HepG2 (cell line): ENCODE measurements around the gene FITM1. TPM values are rescaled to one million over a fixed set of nuclear protein-coding genes. Genes with fewer than 3 reads are reported as not detected.
A peak's percentile ranks its signal among the peaks of the same experiment; 100 is the strongest.

ENCODE experiments used
- CREB1 ChIP-seq, 2 experiments: fragments of 450-650 bp in 1 of 2; IDR thresholded peaks; 2 replicates each; pipeline ENCODE4 v1.6.1; 2016 to 2017; ENCODE audit warnings: control low read depth in 1 of 2, mild to moderate bottlenecking in 1 of 2, missing compliant biosample characterization in 1 of 2, missing genetic modification characterization in 1 of 2
- KDM6A ChIP-seq: IDR thresholded peaks from 2 replicates; pipeline ENCODE4 v1.6.1; 2016; ENCODE audit warnings: low read depth
- PAWR ChIP-seq: sonication (generic); formaldehyde crosslinking; IDR thresholded peaks from 2 replicates; pipeline ENCODE4 v1.4.0; 2020; ENCODE audit warnings: missing genetic modification reagents, mild to moderate bottlenecking, borderline replicate concordance
- POLR2G ChIP-seq: fragments of 200-400 bp; formaldehyde crosslinking; IDR thresholded peaks from 2 replicates; pipeline ENCODE4 v1.6.1; 2018; ENCODE audit warnings: mild to moderate bottlenecking, low read depth, low read length, moderate library complexity
- SMARCE1 ChIP-seq: fragments of 450-650 bp; IDR thresholded peaks from 2 replicates; pipeline ENCODE4 v1.6.1; 2017; ENCODE audit warnings: borderline replicate concordance
- SP140L ChIP-seq: sonication (generic); formaldehyde crosslinking; IDR thresholded peaks from 2 replicates; pipeline ENCODE4 v1.4.0; 2020; ENCODE audit warnings: missing genetic modification reagents, borderline replicate concordance
- TCF7 ChIP-seq: sonication (generic); IDR thresholded peaks from 2 replicates; pipeline ENCODE4 v1.6.1; 2016; ENCODE audit warnings: antibody characterized with exemption, low read depth
- ZFAT ChIP-seq: sonication (generic); formaldehyde crosslinking; conservative IDR thresholded peaks from 2 replicates; pipeline ENCODE4 v1.8.1; 2023; ENCODE audit warnings: missing genetic modification reagents, inconsistent platforms
- ZNF510 ChIP-seq: sonication (generic); formaldehyde crosslinking; IDR thresholded peaks from 2 replicates; pipeline ENCODE4 v1.4.0; 2020; ENCODE audit warnings: low read depth, mild to moderate bottlenecking, missing genetic modification reagents
- polyA plus RNA-seq, 8 experiments: library from polyadenylated mRNA; depleted of rRNA in 3 of 8; stranded (reverse) in 7 of 8; unstranded in 1 of 8; fragments of >200 nt; fragmentation: Illumina TruSeq in 4 of 8; extraction: Trizol in 4 of 8; gene quantifications; 2 replicates each; pipeline versions ENCODE4 v1.2.1 to v1.2.3, GENCODE V29; 2011 to 2016; ENCODE audit warnings: low read depth in 4 of 8, missing spikeins in 1 of 8, mixed read lengths in 1 of 8; ENCODE audit not compliant: insufficient read depth in 1 of 8
- total RNA-seq, 5 experiments: library from RNA; depleted of rRNA; stranded (reverse); fragments of >200 nt; fragmentation: Illumina TruSeq; extraction: Trizol; gene quantifications; 2 replicates each; pipeline ENCODE4 v1.2.3, GENCODE V29; 2016; ENCODE audit warnings: low read depth in 1 of 5
- TF ChIP-seq, protein P1 (sequence below): sonication (generic); formaldehyde crosslinking; IDR thresholded peaks from 2 replicates; pipeline ENCODE4 v1.4.0; 2020; ENCODE audit warnings: missing genetic modification reagents, borderline replicate concordance
- TF ChIP-seq, protein P2 (sequence below): sonication (generic); formaldehyde crosslinking; conservative IDR thresholded peaks from 2 replicates; pipeline ENCODE4 v1.4.0; 2020; ENCODE audit warnings: missing genetic modification reagents
- TF ChIP-seq, protein P3 (sequence below): sonication (generic); formaldehyde crosslinking; IDR thresholded peaks from 2 replicates; pipeline ENCODE4 v1.8.1; 2022; ENCODE audit warnings: low read depth, mild to moderate bottlenecking, missing genetic modification reagents
- TF ChIP-seq, protein P4 (sequence below): sonication (generic); formaldehyde crosslinking; IDR thresholded peaks from 2 replicates; pipeline ENCODE4 v1.4.0; 2020; ENCODE audit warnings: mild to moderate bottlenecking, missing genetic modification reagents

The FITM1 gene
- total and polyA plus RNA-seq, 2 of the 13 experiments (the other 11 are each of a cell fraction or from before 2014, with no cell fraction given), result 2.7 to 5.8 TPM

DNA sequence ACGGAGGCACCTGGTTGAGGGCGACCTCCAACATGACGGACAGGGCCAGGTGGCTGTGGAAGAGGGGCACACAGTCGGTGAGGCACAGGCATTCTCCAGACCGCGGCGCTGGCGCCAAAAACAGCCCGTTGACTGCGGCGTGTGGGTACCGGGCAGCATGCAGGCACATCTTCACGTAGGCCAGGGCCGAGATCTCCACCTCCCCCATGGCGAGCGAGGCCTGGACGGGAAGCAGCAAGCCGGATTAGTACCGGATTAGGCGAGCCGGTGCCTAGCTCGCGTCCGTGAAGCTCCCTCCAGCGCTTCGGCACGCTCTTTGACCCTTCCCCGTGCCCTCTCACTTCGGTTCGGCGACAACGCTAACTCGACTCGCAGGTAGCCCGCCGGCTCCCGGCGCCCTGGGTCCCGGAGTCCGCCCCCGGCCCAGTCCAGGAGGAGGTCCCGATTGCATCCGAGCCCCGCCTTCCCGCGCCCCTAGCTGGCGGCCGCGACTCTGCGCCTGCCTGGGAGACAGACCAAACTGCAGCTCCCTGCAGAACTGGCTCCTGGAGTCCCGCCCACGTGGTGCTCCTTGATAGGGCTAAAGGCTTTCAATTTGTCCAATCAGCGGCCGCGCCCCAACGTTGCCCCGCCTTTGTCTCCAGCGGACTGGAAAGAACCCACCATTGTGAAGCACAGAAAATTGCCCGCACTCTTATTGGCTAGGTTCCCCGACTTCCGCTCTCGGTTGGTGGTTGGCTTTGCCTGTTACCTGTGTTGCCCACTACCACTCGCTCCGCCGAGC, 10.8 kb downstream of the FITM1 start, which contains the start of gene EMC9 (continued):
- TF ChIP-seq, protein P1, sequence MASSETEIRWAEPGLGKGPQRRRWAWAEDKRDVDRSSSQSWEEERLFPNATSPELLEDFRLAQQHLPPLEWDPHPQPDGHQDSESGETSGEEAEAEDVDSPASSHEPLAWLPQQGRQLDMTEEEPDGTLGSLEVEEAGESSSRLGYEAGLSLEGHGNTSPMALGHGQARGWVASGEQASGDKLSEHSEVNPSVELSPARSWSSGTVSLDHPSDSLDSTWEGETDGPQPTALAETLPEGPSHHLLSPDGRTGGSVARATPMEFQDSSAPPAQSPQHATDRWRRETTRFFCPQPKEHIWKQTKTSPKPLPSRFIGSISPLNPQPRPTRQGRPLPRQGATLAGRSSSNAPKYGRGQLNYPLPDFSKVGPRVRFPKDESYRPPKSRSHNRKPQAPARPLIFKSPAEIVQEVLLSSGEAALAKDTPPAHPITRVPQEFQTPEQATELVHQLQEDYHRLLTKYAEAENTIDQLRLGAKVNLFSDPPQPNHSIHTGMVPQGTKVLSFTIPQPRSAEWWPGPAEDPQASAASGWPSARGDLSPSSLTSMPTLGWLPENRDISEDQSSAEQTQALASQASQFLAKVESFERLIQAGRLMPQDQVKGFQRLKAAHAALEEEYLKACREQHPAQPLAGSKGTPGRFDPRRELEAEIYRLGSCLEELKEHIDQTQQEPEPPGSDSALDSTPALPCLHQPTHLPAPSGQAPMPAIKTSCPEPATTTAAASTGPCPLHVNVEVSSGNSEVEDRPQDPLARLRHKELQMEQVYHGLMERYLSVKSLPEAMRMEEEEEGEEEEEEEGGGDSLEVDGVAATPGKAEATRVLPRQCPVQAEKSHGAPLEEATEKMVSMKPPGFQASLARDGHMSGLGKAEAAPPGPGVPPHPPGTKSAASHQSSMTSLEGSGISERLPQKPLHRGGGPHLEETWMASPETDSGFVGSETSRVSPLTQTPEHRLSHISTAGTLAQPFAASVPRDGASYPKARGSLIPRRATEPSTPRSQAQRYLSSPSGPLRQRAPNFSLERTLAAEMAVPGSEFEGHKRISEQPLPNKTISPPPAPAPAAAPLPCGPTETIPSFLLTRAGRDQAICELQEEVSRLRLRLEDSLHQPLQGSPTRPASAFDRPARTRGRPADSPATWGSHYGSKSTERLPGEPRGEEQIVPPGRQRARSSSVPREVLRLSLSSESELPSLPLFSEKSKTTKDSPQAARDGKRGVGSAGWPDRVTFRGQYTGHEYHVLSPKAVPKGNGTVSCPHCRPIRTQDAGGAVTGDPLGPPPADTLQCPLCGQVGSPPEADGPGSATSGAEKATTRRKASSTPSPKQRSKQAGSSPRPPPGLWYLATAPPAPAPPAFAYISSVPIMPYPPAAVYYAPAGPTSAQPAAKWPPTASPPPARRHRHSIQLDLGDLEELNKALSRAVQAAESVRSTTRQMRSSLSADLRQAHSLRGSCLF, result peak; percentile 88; the same call in 1 of the 2 replicates
- TF ChIP-seq TCF7, result no peak; the same call in 1 of the 2 replicates
- TF ChIP-seq, protein P2, sequence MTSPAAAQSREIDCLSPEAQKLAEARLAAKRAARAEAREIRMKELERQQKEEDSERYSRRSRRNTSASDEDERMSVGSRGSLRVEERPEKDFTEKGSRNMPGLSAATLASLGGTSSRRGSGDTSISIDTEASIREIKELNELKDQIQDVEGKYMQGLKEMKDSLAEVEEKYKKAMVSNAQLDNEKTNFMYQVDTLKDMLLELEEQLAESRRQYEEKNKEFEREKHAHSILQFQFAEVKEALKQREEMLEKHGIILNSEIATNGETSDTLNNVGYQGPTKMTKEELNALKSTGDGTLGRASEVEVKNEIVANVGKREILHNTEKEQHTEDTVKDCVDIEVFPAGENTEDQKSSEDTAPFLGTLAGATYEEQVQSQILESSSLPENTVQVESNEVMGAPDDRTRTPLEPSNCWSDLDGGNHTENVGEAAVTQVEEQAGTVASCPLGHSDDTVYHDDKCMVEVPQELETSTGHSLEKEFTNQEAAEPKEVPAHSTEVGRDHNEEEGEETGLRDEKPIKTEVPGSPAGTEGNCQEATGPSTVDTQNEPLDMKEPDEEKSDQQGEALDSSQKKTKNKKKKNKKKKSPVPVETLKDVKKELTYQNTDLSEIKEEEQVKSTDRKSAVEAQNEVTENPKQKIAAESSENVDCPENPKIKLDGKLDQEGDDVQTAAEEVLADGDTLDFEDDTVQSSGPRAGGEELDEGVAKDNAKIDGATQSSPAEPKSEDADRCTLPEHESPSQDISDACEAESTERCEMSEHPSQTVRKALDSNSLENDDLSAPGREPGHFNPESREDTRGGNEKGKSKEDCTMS (CRISPR knock-in tag), result no peak
- 0 out of 2 replicates have a peak, but pooled peaks have one; percentile 62 for TF ChIP-seq ZFAT
- TF ChIP-seq, protein P3, sequence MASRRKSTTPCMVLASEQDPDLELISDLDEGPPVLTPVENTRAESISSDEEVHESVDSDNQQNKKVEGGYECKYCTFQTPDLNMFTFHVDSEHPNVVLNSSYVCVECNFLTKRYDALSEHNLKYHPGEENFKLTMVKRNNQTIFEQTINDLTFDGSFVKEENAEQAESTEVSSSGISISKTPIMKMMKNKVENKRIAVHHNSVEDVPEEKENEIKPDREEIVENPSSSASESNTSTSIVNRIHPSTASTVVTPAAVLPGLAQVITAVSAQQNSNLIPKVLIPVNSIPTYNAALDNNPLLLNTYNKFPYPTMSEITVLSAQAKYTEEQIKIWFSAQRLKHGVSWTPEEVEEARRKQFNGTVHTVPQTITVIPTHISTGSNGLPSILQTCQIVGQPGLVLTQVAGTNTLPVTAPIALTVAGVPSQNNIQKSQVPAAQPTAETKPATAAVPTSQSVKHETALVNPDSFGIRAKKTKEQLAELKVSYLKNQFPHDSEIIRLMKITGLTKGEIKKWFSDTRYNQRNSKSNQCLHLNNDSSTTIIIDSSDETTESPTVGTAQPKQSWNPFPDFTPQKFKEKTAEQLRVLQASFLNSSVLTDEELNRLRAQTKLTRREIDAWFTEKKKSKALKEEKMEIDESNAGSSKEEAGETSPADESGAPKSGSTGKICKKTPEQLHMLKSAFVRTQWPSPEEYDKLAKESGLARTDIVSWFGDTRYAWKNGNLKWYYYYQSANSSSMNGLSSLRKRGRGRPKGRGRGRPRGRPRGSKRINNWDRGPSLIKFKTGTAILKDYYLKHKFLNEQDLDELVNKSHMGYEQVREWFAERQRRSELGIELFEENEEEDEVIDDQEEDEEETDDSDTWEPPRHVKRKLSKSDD (CRISPR knock-in tag), result peak; percentile 94
- peak; percentile 91 for TF ChIP-seq CREB1 (IDR thresholded peaks at IDR 0.05)
- TF ChIP-seq CREB1 (CRISPR knock-in tag; IDR thresholded peaks at IDR 0.05), result no peak
- peak; percentile 27; the same call in 1 of the 2 replicates for TF ChIP-seq PAWR (CRISPR knock-in tag)
- no peak; the same call in 1 of the 2 replicates for TF ChIP-seq SP140L
- TF ChIP-seq POLR2G, result peak; percentile 96
- TF ChIP-seq, protein P4, sequence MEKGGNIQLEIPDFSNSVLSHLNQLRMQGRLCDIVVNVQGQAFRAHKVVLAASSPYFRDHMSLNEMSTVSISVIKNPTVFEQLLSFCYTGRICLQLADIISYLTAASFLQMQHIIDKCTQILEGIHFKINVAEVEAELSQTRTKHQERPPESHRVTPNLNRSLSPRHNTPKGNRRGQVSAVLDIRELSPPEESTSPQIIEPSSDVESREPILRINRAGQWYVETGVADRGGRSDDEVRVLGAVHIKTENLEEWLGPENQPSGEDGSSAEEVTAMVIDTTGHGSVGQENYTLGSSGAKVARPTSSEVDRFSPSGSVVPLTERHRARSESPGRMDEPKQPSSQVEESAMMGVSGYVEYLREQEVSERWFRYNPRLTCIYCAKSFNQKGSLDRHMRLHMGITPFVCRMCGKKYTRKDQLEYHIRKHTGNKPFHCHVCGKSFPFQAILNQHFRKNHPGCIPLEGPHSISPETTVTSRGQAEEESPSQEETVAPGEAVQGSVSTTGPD (CRISPR knock-in tag), result peak; percentile 82; the same call in 1 of the 2 replicates
- no peak; the same call in none of the 2 replicates for TF ChIP-seq ZNF510 (CRISPR knock-in tag)
- no peak for TF ChIP-seq KDM6A (CRISPR knock-in tag)
- no peak for TF ChIP-seq SMARCE1
